Testis (tissue), 2 donors: ENCODE data around the gene RNF217.

Experiments used
- CTCF ChIP-seq, 3 experiments: fragments of 450-650 bp in 2 of 3; fragments of 200-600 bp in 1 of 3; sonication (generic) in 1 of 3; IDR thresholded peaks; one replicate each; pipeline ENCODE4 v1.5.1; 2016 to 2019; ENCODE audit warnings: antibody characterized with exemption in 3 of 3, mild to moderate bottlenecking in 2 of 3, moderate library complexity in 1 of 3
- POLR2A ChIP-seq: fragments of 450-650 bp; IDR thresholded peaks from one replicate; pipeline ENCODE4 v1.6.1; 2017; ENCODE audit warnings: antibody characterized with exemption, mild to moderate bottlenecking, moderate library complexity

GRCh38 chr6:124997196-124997875 lies 35.1 kb downstream of the RNF217 start:
- TF ChIP-seq CTCF (IDR thresholded peaks at IDR 0.05), result no peak
- no peak for TF ChIP-seq POLR2A
